Choroid plexus epithelial cell (primary cell): ENCODE data around the gene VWA1.
A peak's percentile ranks its signal among the peaks of the same experiment; 100 is the strongest.
"Not testable (repeated sequence)": the region's sequence is repeated elsewhere in the genome, so short reads cannot be mapped to it uniquely, and the experiment has no call there.

Experiments used
- DNase-seq: peaks from one replicate; pipeline ENCODE4 v3.0.0-alpha.2; 2010; ENCODE audit warnings: low read depth
- H3K4me3 ChIP-seq: 2 replicates; pipeline ENCODE4 v1.5.1; 2011; ENCODE audit warnings: low read depth, mild to moderate bottlenecking, control low read depth, low read length, moderate library complexity
- TF ChIP-seq, protein P1 (sequence below): conservative IDR thresholded peaks from 2 replicates; pipeline ENCODE4 v1.5.1; 2011; ENCODE audit warnings: low read depth, mild to moderate bottlenecking, control low read depth, inconsistent platforms, low read length, moderate library complexity

Gene VWA1

DNA sequence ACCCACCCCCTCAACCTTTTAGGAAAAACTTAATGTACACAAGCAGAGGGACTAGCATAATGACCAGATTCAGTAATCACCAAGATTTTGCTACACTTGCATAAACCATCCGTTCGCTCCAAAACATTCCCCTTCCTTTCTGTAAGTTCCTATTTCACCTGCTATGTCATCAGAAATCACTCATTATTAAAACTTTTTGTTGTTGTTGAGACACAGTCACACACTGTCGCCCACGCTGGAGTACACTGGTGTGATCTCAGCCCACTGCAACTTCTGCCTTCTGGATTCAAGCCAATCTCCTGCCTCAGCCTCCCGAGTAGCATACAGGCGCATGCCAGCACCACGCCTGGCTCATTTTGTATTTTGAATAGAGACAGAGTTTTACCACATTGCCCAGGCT is 31.8 kb upstream of the VWA1 start:
- TF ChIP-seq, protein P1, sequence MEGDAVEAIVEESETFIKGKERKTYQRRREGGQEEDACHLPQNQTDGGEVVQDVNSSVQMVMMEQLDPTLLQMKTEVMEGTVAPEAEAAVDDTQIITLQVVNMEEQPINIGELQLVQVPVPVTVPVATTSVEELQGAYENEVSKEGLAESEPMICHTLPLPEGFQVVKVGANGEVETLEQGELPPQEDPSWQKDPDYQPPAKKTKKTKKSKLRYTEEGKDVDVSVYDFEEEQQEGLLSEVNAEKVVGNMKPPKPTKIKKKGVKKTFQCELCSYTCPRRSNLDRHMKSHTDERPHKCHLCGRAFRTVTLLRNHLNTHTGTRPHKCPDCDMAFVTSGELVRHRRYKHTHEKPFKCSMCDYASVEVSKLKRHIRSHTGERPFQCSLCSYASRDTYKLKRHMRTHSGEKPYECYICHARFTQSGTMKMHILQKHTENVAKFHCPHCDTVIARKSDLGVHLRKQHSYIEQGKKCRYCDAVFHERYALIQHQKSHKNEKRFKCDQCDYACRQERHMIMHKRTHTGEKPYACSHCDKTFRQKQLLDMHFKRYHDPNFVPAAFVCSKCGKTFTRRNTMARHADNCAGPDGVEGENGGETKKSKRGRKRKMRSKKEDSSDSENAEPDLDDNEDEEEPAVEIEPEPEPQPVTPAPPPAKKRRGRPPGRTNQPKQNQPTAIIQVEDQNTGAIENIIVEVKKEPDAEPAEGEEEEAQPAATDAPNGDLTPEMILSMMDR: no peak
- H3K4me3 ChIP-seq: no peak overlapping the region
- no peak for DNase-seq

DNA sequence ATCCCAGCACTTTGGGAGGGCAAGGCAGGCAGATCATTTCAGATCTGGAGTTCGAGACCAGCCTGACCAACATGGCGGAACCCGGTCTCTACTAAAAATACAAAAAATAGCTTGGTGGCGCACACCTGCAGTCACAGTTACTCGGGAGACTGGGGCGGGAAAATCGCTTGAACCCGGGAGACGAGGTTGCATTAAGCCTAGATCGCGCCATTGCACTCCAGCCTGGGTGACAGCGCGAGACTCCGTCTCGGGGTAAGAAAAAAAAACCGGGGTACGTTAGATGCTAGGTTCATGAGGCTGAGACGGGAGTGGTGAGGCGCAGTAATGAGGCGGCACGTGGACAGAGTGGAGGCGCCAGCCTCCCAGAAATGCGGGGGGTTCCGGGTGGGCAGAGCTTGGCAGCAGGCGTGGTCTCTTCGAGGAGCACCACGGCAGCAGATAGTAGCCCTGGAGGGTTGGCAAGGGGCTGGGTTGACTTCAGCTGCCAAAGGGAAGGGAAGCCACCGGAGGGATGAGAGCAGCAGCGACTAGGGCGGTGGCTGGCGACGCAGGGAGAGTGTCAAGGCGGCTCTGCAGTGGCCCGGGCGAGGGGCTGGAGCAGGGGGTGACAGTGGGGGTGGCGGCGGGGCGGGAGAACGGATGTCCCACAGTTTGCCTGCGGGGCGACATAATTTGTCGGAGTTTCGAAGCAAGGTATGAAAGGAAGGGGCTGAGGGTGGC is 29.2 kb upstream of the VWA1 start:
- H3K4me3 ChIP-seq: peak overlapping the region; percentile 88
- no peak for DNase-seq
- TF ChIP-seq, protein P1: no peak

DNA sequence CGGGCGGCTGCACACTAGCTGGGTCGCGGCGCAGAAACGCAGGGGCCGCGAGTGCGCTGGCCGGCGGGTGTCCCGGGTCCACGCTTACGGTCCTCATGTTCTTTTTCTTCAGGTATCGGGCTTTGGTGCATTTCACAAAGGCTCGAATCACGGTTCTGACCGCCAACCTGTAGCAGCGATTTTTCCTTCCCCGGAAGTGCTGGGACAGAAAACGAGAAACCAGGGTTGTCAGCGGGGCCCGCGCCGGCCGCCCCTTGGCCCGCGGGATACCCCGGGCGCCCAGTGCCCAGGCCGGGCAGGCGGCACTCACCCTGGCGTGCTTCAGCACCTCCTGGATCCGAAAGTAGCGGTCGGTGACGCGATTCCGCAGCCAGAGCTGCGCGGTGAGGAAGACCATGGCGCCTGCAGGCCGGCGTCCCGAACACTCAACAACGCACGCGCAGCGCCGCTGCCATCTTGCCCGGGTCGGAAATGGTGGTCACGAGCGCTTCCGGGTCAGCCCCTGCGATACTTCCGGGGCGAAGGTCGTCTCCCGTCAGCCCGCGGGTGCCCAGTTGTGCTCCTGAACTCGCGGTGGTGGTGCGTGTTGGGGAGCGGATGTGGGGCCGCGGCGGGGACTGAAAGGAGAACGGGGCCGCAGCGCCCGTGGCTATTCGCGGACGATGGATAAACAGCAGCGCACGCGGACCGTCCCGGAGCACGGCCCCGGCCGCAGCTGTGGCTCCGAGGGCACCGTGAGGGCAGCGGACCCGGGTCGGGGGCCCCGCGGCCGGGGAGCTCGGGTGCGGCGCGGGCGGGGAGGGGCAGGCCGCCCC is 28.5 kb upstream of the VWA1 start, which contains the start of gene MRPL20:
MRPL20 (minus strand) TSS at position 473 of the 815 bp plus-strand sequence; CDS start at position 397, 76 bp downstream.
- DNase-seq: peak; percentile 91
- H3K4me3 ChIP-seq: peak within 1 kb of the TSS; percentile 88
- TF ChIP-seq, protein P1: no peak

- TF ChIP-seq, protein P1: peak; percentile 27
- DNase-seq: peak; percentile 72
- peak overlapping the region; percentile 88 for H3K4me3 ChIP-seq
These were observed 27.7 kb upstream of the VWA1 start for GRCh38 chr1:1407636-1408318.

- not testable (repeated sequence) for DNase-seq, H3K4me3 ChIP-seq
These were observed 25.3 kb upstream of the VWA1 start for GRCh38 chr1:1410238-1410637.

DNA sequence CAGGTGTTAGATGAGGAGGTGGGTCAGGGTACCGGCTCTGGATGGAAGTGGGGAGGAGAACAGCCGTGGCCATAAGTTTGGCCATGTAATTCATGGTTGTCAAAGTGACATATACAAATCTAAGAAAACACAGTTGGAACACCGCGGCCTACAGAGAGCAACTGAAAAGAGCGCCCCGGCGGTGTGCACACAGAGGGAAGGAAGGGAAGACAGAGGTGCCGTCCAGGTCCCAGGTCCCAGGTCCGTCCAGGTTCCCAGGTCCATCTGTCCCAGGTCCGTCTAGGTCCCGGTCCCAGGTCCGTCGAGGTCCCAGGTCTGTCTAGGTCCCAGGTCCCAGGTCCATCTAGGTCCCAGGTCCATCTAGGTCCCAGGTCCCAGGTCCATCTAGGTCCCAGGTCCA is 23.9 kb upstream of the VWA1 start:
- DNase-seq: no peak
- no peak overlapping the region for H3K4me3 ChIP-seq
- TF ChIP-seq, protein P1: no peak

- H3K4me3 ChIP-seq, DNase-seq: not testable (repeated sequence)
These were observed 23.1 kb upstream of the VWA1 start for GRCh38 chr1:1412311-1412902.
